GM18909 (cell line): ENCODE results near the gene ZMYM2.
A peak's percentile ranks its signal among the peaks of the same experiment; 100 is the strongest.
"Not testable (repeated sequence)": the region's sequence is repeated elsewhere in the genome, so short reads cannot be mapped to it uniquely, and the experiment has no call there.

Experiments used
- ATAC-seq: cut with Tn5 transposase; IDR thresholded peaks from one replicate; pipeline ENCODE4 v1.9.1; 2021; ENCODE audit warnings: mild to moderate bottlenecking; ENCODE audit not compliant: unreplicated experiment, poor library complexity

Gene ZMYM2

GRCh38 chr13:19958155-19959111, at the start of gene ZMYM2:
TSS of gene ZMYM2 (plus strand) at chr13:19958727. CDS start at chr13:19993073, 34,346 bp downstream.
- peak; percentile 81 for ATAC-seq

GRCh38 chr13:19910336-19911072, 48.0 kb upstream of the ZMYM2 start:
- ATAC-seq: no peak

- no peak for ATAC-seq
These were observed 31.3 kb upstream of the ZMYM2 start for GRCh38 chr13:19927117-19927748.

GRCh38 chr13:19940106-19940505, 18.4 kb upstream of the ZMYM2 start:
- ATAC-seq: no peak

- ATAC-seq: no peak
These were observed 8.2 kb upstream of the ZMYM2 start for GRCh38 chr13:19950374-19950773.

- no peak for ATAC-seq
These were observed 5.7 kb upstream of the ZMYM2 start for GRCh38 chr13:19952850-19953249.

GRCh38 chr13:19955873-19956559, 2.5 kb upstream of the ZMYM2 start:
- no peak for ATAC-seq

GRCh38 chr13:19957320-19958154, 990 bp upstream of the ZMYM2 start:
- ATAC-seq: peak; percentile 20

GRCh38 chr13:19959141-19959830, 759 bp downstream of the ZMYM2 start:
- peak; percentile 9 for ATAC-seq

GRCh38 chr13:19959831-19960652, 1.5 kb downstream of the ZMYM2 start:
- peak; percentile 61 for ATAC-seq

- no peak for ATAC-seq
These were observed 2.1 kb downstream of the ZMYM2 start for GRCh38 chr13:19960653-19960976.

GRCh38 chr13:19961489-19961888, 3.0 kb downstream of the ZMYM2 start:
- ATAC-seq: no peak

- no peak for ATAC-seq
These were observed 3.4 kb downstream of the ZMYM2 start for GRCh38 chr13:19961924-19962323.

GRCh38 chr13:19962894-19963293, 4.4 kb downstream of the ZMYM2 start:
- ATAC-seq: no peak

- ATAC-seq: no peak
These were observed 9.1 kb downstream of the ZMYM2 start for GRCh38 chr13:19967621-19968020.

- ATAC-seq: not testable (repeated sequence)
These were observed 16.0 kb downstream of the ZMYM2 start for GRCh38 chr13:19974498-19975009.

- ATAC-seq: no peak
These were observed 20.4 kb downstream of the ZMYM2 start for GRCh38 chr13:19978831-19979437.
